Activated CD4-positive, alpha-beta T cell treated with anti-CD3 and anti-CD28 coated beads, Interleukin-2, amount 50 U/mL, for 24 hours (primary cell): ENCODE results near the gene MT1B.

Experiments used
- DNase-seq, 2 donors: peaks; one replicate each; pipeline ENCODE4 v3.0.0-alpha.2; 2020; ENCODE audit warnings: low read depth in 1 of 2, low spot score in 1 of 2

The MT1B gene

GRCh38 chr16:56684926-56685590 lies 33.4 kb downstream of the MT1B start:
- DNase-seq, result no peak

- no peak for DNase-seq
Observed at GRCh38 chr16:56686758-56687157, 35.1 kb downstream of the MT1B start.

- DNase-seq, result no peak
Observed at GRCh38 chr16:56688762-56689161, 37.1 kb downstream of the MT1B start.

GRCh38 chr16:56689171-56689570 lies 37.5 kb downstream of the MT1B start:
- DNase-seq, result no peak

- DNase-seq, result no peak
Observed at GRCh38 chr16:56690420-56691122, 38.9 kb downstream of the MT1B start.

GRCh38 chr16:56691885-56692284 lies 40.2 kb downstream of the MT1B start:
- no peak for DNase-seq

- DNase-seq, result no peak
Observed at GRCh38 chr16:56695246-56695645, 43.6 kb downstream of the MT1B start.

GRCh38 chr16:56697456-56698155 lies 45.9 kb downstream of the MT1B start:
- DNase-seq, result no peak

GRCh38 chr16:56700195-56700594 lies 48.5 kb downstream of the MT1B start:
- DNase-seq, result no peak

- no peak for DNase-seq
Observed at GRCh38 chr16:56700631-56701030, 48.9 kb downstream of the MT1B start.

- DNase-seq, result no peak
Observed at GRCh38 chr16:56701534-56701933, 49.8 kb downstream of the MT1B start.
